Astrocyte (in vitro differentiated cells and primary cell): ENCODE results near the gene CPNE4.

Source experiments
- EZH2 ChIP-seq: IDR thresholded peaks from 2 replicates; pipeline ENCODE4 v1.6.1; 2012; ENCODE audit warnings: mild to moderate bottlenecking, low read length, inconsistent platforms; ENCODE audit not compliant: insufficient read depth
- TF ChIP-seq, protein P1 (sequence below): IDR thresholded peaks from 2 replicates; pipeline ENCODE4 v1.5.1; 2011; ENCODE audit warnings: low read depth, mild to moderate bottlenecking, inconsistent platforms, low read length, moderate library complexity; ENCODE audit not compliant: insufficient read depth

DNA sequence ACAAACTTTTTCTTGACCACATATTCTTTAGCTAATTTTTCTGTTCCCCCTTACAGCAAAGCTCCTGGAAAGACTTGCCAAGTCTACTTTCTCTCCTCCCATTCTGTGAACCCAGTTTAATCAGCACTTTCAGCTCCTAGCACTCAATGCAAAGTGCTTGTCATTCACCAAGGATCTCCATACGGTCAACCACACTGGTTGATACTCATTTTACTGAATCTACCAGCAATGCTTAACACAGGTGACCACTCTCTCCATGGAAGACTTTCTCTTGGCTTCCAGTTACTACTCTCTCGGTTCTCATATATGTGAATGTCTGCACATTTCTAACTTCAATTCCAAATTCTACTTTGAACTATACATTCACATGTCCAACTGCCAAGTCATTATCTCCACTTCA is 543.7 kb downstream of the CPNE4 start:
- TF ChIP-seq, protein P1, sequence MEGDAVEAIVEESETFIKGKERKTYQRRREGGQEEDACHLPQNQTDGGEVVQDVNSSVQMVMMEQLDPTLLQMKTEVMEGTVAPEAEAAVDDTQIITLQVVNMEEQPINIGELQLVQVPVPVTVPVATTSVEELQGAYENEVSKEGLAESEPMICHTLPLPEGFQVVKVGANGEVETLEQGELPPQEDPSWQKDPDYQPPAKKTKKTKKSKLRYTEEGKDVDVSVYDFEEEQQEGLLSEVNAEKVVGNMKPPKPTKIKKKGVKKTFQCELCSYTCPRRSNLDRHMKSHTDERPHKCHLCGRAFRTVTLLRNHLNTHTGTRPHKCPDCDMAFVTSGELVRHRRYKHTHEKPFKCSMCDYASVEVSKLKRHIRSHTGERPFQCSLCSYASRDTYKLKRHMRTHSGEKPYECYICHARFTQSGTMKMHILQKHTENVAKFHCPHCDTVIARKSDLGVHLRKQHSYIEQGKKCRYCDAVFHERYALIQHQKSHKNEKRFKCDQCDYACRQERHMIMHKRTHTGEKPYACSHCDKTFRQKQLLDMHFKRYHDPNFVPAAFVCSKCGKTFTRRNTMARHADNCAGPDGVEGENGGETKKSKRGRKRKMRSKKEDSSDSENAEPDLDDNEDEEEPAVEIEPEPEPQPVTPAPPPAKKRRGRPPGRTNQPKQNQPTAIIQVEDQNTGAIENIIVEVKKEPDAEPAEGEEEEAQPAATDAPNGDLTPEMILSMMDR, result no peak
- no peak for TF ChIP-seq EZH2
